DMS53 (cell line): ENCODE measurements around the gene CORO7.
"Not testable (repeated sequence)": the region's sequence is repeated elsewhere in the genome, so short reads cannot be mapped to it uniquely, and the experiment has no call there.

Experiments
- DNase-seq: peaks from one replicate; lab custom pipeline; 2025; lab: John Stamatoyannopoulos, UW

The CORO7 gene

GRCh38 chr16:4336701-4337539 is 79.5 kb downstream of the CORO7 start:
- no peak for DNase-seq

GRCh38 chr16:4334724-4335495 is 81.5 kb downstream of the CORO7 start:
- DNase-seq, result no peak

GRCh38 chr16:4333714-4334113 is 82.7 kb downstream of the CORO7 start:
- DNase-seq, result not testable (repeated sequence)

DNA sequence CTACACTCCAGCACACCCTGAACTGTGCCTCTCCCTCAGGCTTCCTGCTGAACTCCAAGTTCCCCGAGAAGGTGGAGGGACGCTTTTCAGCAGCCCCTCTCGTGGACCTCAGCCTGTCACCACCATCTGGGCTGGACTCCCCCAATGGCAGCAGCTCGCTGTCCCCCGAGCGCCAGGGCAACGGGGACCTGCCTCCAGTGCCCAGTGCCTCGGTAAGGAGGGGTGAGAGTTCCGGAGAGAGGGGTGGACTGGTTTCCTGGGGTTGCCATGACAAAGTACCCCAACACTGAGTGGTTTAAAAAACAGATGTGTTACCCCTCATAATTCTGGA is 83.1 kb downstream of the CORO7 start:
- DNase-seq, result no peak

DNA sequence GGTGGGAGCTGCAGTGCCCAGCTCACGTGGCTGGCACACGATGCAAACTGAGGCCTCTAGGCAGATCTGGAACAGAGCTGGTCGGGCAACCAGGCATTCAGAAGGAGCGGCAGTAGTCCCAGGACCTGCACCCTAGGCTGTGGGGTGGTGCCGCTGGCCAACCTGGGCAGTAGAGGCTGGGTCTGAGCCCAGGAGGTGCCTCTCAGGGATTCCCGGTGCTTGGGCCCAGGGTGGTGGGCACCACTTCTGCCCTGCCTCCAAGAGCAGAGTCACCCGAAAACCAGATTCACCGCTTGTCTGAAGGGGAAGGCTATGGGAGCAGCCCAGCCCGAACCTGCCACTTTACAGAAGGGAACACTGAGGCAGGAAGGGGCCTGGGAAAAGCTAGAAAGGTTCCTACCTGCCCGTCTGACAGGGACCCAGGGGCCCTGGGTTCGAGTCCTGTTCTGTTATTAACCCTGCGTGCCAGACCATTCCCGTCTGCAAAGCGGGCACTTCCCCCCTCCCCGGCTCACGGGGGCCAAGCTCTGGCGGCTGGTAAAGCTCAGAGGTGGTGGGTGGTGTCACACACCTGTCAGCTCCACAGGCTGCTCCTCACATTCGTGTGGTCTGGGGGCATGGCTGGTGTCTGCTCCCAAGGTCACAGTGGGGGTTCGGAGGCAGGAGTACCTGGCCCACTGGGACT is 83.6 kb downstream of the CORO7 start:
- DNase-seq, result no peak

GRCh38 chr16:4332083-4332482 is 84.3 kb downstream of the CORO7 start:
- no peak for DNase-seq

DNA sequence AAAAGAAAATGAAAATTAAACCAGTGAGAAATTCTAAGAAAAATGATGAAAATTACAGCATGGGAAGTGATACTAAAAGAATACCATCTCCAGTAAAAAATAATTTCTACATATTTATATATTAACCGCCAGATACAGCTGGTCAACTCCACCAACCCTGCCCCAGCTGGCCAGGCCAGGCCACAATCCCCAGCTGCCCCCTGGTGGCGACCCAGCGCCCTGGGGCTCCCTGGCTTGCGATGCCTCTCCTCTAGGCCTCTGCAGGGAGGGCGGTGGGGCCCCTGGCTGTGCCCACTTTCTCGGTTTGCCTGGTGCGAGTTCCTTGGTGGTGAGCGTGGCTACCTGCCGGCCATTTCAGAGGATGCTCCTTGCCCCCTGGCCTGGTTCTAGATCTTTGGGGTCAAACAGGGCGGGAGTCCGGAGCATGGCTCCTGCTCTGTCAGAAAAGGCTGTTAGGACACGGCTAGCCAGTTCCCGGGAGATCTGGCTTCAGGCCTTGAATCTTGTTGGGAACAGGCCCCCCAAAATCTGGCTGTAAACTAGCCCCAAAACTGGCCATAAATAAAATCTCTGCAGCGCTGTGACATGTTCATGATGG is 86.0 kb downstream of the CORO7 start:
- peak; percentile 74 for DNase-seq

DNA sequence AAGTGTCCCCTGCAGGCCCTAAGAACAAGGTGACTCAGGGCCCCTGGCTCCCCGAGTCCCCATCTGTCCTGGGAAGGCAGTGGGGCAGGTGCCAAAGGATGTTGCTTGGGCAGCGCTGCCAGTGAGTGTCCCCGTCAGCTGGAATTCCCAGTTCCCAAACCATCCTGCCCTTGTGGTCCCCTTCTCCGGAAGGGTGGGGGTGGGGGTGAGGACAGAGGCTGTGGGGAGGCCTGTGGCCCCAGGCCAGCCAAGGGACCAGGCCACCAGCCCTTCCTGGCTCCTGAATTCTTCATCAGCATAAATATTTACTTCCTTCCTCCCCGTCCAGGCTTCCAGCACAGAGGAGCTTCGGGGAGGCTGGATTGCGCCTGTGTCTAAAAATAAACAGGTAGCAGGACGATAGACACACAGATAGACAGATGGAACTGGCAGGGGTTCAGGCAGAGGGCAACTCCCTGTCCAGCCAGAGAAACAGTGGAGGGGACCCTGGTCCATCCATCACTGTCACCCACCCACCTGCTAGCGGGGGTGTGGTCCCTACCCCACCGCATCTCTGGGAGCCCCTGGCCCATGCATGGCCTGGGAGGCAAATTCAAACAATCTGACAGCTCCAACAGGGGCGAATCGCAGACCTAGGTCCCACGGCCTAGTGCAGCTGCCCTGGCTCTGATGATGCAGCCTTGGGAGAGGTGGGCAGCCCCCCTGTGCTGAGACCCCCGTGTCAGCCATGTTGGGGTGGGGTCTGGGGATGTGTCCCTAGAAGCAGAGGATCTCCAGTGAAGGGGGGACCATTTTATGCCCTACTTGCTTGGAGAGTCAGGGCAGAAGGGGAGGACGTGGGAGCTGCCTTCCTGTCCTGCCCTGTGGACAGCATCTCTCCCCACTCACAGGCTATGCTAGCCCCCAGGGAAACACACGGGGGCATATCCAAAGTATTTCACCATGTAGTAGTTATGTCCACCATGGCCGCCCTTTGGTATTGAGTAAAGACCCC is 87.3 kb downstream of the CORO7 start:
- peak; percentile 72 for DNase-seq

GRCh38 chr16:4328046-4328781 is 88.2 kb downstream of the CORO7 start:
- DNase-seq, result peak; percentile 75

DNA sequence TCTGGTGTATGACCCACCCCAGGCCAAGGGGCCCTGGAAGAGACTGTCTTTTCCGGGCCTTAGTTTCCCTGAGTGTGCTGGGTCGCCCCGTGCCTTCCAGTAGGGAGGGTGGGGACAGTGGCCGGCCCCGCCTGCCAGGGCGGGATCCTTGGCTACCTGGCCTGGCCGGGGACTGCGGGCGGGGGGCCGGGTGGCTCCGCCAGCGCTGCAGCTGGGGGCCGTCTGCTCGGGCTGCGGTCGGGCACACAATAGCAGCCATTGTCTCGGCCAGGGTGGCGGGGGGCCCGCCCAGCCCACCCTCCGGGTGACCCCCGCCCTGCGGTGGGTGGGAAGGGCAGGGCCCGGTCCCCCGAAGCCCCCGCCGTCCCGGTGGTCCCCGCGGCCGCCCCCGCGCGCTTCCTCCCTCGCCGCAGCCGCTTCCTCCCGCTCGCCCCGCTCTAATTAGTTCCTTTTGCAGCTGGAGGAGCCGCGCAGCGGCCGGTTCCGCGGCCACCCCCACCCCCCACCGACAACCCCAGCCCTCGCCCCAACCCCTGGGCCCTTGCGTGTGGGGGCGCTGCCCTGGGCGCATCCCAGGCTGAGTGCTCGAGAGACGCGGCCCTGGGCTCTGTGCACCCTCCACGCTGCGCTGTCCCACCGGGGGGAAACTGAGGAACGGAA is 88.9 kb downstream of the CORO7 start:
- no peak for DNase-seq

DNA sequence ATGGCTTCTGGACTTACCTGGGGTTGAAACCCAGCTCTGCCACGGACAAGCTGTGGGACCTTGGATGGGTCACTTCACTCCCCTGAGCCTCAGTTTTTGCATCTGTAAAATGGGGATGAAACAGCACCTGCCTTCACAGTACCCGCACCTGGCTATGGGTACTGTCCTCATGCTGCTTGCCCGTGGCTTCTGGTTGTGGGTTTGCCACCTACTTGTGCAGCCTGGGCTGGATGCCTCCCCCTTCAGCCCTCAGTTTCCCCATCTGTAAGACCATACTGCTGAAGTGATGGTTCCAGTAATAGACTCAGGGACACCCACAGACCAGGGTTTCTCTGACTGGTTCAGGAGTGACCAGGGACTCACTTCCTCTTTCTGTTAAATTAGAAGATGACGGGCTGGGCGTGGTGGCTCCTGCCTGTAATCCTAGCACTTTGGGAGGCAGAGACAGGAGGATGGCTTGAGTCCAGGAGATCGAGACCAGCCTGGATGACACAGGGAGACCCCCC is 91.1 kb downstream of the CORO7 start:
- DNase-seq, result no peak

DNA sequence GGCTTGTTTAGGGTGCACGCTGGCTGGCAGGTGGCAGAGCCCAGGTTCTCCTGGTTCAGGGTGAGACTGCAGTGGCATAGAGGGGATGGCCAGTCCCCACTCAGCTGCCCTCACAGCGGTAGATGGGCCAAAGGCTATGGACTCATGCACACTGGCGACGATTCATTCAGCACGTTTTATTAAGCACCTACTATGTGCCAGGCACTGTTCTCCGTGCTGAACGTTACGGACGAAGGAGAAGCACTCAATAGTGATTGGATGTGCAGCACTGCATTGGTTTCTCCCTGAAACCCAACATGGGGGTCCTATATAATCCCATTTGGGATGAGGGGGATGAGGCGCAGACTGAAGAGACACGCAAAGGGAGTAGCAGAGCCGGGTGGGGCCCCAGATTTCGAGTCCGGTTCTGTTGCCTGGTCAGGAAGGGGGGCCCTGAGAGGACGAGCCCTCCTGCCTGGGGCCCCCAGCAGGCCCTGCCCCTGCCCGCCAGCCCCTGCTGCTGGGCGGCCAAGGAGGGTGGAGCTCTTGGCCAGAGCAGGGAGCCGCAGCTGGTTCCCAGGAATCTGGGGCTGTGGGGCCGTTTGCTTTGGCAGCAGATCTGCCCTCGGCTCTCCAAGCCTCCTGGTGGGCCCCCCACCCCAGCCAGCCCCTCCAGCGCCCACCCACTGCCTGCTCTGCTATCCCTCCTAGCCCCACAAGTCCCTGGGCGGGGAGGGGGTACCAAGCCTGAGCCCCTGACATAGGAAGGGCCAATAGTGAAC is 91.7 kb downstream of the CORO7 start:
- no peak for DNase-seq

- peak; percentile 20 for DNase-seq
Observed at GRCh38 chr16:4323845-4324488, 92.4 kb downstream of the CORO7 start.

- no peak for DNase-seq
Observed at GRCh38 chr16:4323071-4323844, 93.1 kb downstream of the CORO7 start.

- DNase-seq, result no peak
Observed at GRCh38 chr16:4322121-4323052, 94.0 kb downstream of the CORO7 start.

- no peak for DNase-seq
Observed at GRCh38 chr16:4321286-4322120, 94.9 kb downstream of the CORO7 start.
